Liver (tissue), 9 donors: Measurements from ENCODE around the gene RAB34. TPM values are rescaled to one million over a fixed set of nuclear protein-coding genes. Genes with fewer than 3 reads are reported as not detected.

Experiments used
- DNase-seq: peaks from one replicate; pipeline ENCODE4 v3.0.0-alpha.2; 2017; ENCODE audit warnings: low spot score
- H3K27ac ChIP-seq, 2 donors: one replicate each; pipeline ENCODE4 v1.7.0; 2013; ENCODE audit warnings: inconsistent platforms in 2 of 2, low read length in 2 of 2, control low read depth in 1 of 2, low read depth in 1 of 2, mild to moderate bottlenecking in 1 of 2
- H3K27me3 ChIP-seq, 4 donors: one replicate each; pipeline versions ENCODE4 v1.6.1 to v1.7.0; 2013; ENCODE audit warnings: low read length in 3 of 4, inconsistent platforms in 1 of 4, mild to moderate bottlenecking in 1 of 4, moderate library complexity in 1 of 4; ENCODE audit not compliant: control insufficient read depth in 4 of 4, insufficient read depth in 4 of 4
- H3K36me3 ChIP-seq, 4 donors: one replicate each; pipeline versions ENCODE4 v1.6.1 to v1.7.0; 2013; ENCODE audit warnings: low read length in 3 of 4, mild to moderate bottlenecking in 3 of 4, low read depth in 1 of 4, moderate library complexity in 1 of 4; ENCODE audit not compliant: control insufficient read depth in 4 of 4, insufficient read depth in 3 of 4
- H3K4me1 ChIP-seq, 4 donors: one replicate each; pipeline versions ENCODE4 v1.6.1 to v1.7.0; 2013; ENCODE audit warnings: low read length in 3 of 4, mild to moderate bottlenecking in 3 of 4, moderate library complexity in 1 of 4; ENCODE audit not compliant: control insufficient read depth in 4 of 4, insufficient read depth in 4 of 4
- H3K4me3 ChIP-seq, 3 donors: one replicate each; pipeline versions ENCODE4 v1.6.1 to v1.7.0; 2013; ENCODE audit warnings: low read length in 3 of 3, control low read depth in 1 of 3, low read depth in 1 of 3, mild to moderate bottlenecking in 1 of 3
- H3K9ac ChIP-seq, 2 donors: one replicate each; pipeline ENCODE4 v1.7.0; 2013; ENCODE audit warnings: low read length in 2 of 2, mild to moderate bottlenecking in 2 of 2, moderate library complexity in 2 of 2, control low read depth in 1 of 2, low read depth in 1 of 2
- H3K9me3 ChIP-seq, 4 donors: one replicate each; pipeline versions ENCODE4 v1.6.1 to v1.7.0; 2013; ENCODE audit warnings: low read length in 3 of 4; ENCODE audit not compliant: control insufficient read depth in 4 of 4
- ATF3 ChIP-seq: IDR thresholded peaks from 2 replicates; pipeline ENCODE4 v1.6.1; 2016; ENCODE audit warnings: antibody characterized with exemption
- CTCF ChIP-seq: fragments of 150-350 bp; IDR thresholded peaks from 2 replicates; pipeline ENCODE4 v1.5.1; 2017; ENCODE audit warnings: improper control_type of control experiment, low read depth, low read length; ENCODE audit not compliant: missing input control
- EGR1 ChIP-seq, 2 donors: IDR thresholded peaks; 2 replicates each; pipeline ENCODE4 v1.6.1; 2016 to 2018; ENCODE audit warnings: antibody characterized with exemption in 2 of 2, low read depth in 2 of 2
- FOXA1 ChIP-seq: IDR thresholded peaks from 2 replicates; pipeline ENCODE4 v1.6.1; 2016; ENCODE audit warnings: antibody characterized with exemption
- FOXA2 ChIP-seq: IDR thresholded peaks from 2 replicates; pipeline ENCODE4 v1.6.1; 2016; ENCODE audit warnings: antibody characterized with exemption
- MAX ChIP-seq: IDR thresholded peaks from 2 replicates; pipeline ENCODE4 v1.6.1; 2016; ENCODE audit warnings: antibody characterized with exemption
- REST ChIP-seq: IDR thresholded peaks from 2 replicates; pipeline ENCODE4 v1.6.1; 2016; ENCODE audit warnings: antibody characterized with exemption, mild to moderate bottlenecking
- RXRA ChIP-seq, 2 donors: IDR thresholded peaks; 2 replicates each; pipeline ENCODE4 v1.6.1; 2017 to 2018; ENCODE audit warnings: antibody characterized with exemption in 2 of 2, mild to moderate bottlenecking in 1 of 2
- WGBS: extraction: QIAGEN DNeasy Blood & Tissue Kit; methylation state at CpG from one replicate; pipeline ENCODE4 v1.1.7; 2013; 5-methylcytosine and 5-hydroxymethylcytosine counted together
- polyA plus RNA-seq, 2 donors: library from polyadenylated mRNA; stranded (reverse) in 1 of 2; unstranded in 1 of 2; fragments of 200-250 nt in 1 of 2; fragments of >200 nt in 1 of 2; fragmentation: Nextera tagmentation in 1 of 2; extraction: Ambion mirVana in 1 of 2; gene quantifications; one replicate each; pipeline versions ENCODE4 v1.2.1 to v1.2.3, GENCODE V29; 2013 to 2015
- total RNA-seq, 2 donors: library from RNA; depleted of rRNA; stranded (reverse); fragments of >200 nt; gene quantifications; one replicate each; pipeline ENCODE4 v1.2.3, GENCODE V29; 2014
- donor health status: healthy.
- donor health status: healthy.
- donor health status: healthy.
- donor health status: healthy.
- donor health status: healthy.

RAB34 gene
- total and polyA plus RNA-seq, 4 donors = 4.5 to 14.3 (median 7.6) TPM

DNA sequence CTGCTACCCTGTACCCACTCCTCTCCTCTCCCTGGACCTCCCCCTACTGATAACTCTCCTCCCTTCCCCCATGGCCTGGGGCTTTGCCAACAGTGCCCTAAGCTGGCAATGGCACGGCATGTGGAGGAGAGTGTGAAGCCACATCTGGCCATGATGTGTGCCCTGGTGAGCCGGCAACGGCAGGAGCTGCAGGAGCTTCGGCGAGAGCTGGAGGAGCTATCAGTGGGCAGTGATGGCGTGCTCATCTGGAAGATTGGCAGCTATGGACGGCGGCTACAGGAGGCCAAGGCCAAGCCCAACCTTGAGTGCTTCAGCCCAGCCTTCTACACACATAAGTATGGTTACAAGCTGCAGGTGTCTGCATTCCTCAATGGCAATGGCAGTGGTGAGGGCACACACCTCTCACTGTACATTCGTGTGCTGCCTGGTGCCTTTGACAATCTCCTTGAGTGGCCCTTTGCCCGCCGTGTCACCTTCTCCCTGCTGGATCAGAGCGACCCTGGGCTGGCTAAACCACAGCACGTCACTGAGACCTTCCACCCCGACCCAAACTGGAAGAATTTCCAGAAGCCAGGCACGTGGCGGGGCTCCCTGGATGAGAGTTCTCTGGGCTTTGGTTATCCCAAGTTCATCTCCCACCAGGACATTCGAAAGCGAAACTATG is 31.3 kb upstream of the RAB34 start (continued):
- TF ChIP-seq MAX = no peak

DNA sequence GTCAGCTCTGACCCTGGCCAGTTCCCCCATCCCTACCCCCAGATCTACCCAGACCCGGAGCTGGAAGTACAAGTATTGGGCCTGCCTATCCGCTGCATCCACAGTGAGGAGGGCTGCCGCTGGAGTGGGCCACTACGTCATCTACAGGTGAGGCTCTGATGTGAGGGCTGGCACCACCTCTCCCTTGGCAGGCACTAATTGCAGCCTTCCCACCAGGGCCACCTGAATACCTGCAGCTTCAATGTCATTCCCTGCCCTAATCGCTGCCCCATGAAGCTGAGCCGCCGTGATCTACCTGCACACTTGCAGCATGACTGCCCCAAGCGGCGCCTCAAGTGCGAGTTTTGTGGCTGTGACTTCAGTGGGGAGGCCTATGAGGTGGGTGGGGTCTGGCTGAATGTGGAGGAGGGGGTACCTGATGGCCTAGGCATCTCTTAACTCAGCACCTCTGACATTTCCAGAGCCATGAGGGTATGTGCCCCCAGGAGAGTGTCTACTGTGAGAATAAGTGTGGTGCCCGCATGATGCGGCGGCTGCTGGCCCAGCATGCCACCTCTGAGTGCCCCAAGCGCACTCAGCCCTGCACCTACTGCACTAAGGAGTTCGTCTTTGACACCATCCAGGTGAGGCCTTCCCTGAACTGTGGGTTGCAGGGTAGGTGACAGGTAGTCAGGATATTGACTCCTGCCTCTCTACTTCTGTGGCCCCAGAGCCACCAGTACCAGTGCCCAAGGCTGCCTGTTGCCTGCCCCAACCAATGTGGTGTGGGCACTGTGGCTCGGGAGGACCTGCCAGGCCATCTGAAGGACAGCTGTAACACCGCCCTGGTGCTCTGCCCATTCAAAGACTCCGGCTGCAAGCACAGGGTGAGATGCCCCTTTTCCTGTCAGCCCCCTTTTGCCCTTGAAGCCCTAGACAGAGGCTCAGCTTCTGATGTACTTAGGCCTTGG is 30.4 kb upstream of the RAB34 start:
- H3K9ac ChIP-seq = no peak overlapping the region
- no peaks in the 10 kb centered on the region for H3K9me3 ChIP-seq
- H3K27ac ChIP-seq = no peak overlapping the region
- 91% methylated on average over 18 of the region's 18 CpGs for WGBS
- peaks cover 15 to 48% (median 33%) of the 10 kb centered on the region in 4 donors for H3K4me1 ChIP-seq
- no peak overlapping the region for H3K4me3 ChIP-seq
- DNase-seq = no peak
- TF ChIP-seq RXRA (IDR thresholded peaks at IDR 0.05) (no peak), EGR1 (IDR thresholded peaks at IDR 0.05; ENCODE audit: low read depth in 2 of 2) (no peak), FOXA1 (no peak), REST (no peak)
- H3K27me3 ChIP-seq = no peaks in the 10 kb centered on the region
- H3K36me3 ChIP-seq = peaks cover 4 to 33% (median 22%) of the 10 kb centered on the region in 4 donors

DNA sequence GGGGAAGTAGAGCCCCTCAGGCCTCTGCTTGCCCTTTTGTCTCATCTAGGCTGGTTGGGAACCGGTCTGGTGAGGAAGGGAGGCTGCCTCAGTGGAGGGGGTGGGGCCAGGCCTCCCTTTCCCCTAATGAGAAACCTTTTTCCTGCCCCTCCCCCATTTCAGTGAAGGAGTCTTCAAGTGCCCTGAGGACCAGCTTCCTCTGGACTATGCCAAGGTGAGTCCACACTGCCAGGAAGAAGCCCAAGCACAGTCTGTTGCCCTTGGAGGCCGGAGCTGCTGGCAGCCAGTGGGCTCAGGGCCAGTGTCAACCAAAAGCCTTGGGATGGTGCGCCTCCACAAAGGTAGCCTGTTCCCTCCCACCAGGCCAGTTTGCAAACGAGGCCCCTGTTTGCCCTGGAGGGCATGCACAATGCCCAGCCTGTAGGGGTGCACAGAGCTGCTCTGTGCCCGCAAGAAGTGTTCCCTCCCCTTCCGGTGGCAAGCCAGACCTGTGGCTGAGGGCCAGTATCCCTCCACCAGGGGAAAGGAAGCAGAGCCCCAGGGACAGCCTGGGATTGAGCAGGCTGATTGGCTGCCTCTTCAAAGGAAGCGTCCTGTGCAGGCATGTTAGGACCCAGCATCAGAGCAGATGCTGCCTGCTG is 29.5 kb upstream of the RAB34 start:
- no peak for DNase-seq
- H3K4me1 ChIP-seq = peaks cover 16 to 50% (median 35%) of the 10 kb centered on the region in 4 donors
- H3K27me3 ChIP-seq = no peaks in the 10 kb centered on the region
- TF ChIP-seq FOXA1 = no peak
- TF ChIP-seq FOXA2 = no peak
- TF ChIP-seq CTCF = no peak
- no peak for TF ChIP-seq ATF3
- peak overlapping the region; percentile 74 to 92 for H3K27ac ChIP-seq
- H3K36me3 ChIP-seq = peaks cover 4 to 30% (median 20%) of the 10 kb centered on the region in 4 donors
- no peaks in the 10 kb centered on the region for H3K9me3 ChIP-seq
- WGBS = 34% methylated on average over 7 of the region's 7 CpGs
- H3K9ac ChIP-seq = no peak overlapping the region
- H3K4me3 ChIP-seq = no peak overlapping the region
